ENCODE measurements around the gene TCF7L2.
"Not testable (repeated sequence)": the region's sequence is repeated elsewhere in the genome, so short reads cannot be mapped to it uniquely, and the experiment has no call there.

Gene TCF7L2

DNA sequence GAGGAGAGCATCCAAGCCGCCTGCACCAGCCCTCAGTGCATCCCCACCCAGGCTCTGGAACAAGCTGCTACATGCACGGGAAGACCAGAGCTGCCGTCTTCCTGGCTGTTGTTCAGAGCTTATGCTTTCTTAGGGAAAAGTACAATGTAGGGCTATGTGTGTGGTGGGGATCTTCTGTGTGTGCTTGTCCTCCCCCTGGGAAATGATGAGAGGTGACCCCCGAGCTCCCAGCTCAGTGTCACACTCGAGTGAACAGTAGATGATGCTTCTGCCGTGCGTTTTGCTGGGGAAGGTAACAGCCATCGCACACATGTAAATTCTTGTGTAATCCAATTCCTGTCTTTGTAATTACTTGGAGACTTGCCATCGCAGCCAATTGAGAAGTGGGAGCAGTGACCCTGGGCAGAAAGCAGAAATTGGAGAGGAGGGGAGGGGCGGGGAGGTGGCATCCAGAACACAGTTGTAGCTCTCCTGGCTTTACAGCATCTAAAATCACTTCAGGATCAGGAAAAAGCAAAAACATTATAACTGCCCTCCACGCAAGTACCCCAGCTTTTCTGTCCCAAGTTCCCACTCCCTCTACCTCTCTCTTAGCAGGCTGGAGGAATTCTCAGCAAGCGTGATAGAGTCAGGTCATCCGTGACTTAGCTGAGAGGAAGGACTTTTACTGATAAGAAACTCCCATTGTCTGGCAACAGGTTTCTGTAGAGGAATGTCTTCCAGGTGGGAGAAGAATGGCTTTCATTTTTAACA lies 149.6 kb downstream of the TCF7L2 start:
- DNase-seq, result no peak

DNA sequence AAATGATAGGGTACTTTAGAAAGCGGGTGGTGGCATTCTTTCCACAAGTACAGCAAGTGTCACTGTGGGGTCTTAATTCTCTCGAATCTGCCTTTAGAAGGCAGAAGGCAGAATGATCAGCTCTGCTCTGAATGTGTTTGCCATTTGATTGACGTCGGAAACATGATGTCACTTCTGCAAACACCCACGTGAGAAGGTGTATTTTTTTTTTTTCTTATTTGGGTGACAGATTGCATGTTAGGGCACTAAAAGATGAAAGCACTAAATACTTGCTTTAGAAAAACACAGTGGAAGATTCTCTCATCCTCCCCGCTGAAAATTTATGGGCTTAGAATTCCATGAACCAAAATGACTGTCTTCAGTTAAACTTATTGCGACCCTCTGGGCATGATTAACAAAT lies 150.2 kb downstream of the TCF7L2 start:
- DNase-seq, result no peak

DNA sequence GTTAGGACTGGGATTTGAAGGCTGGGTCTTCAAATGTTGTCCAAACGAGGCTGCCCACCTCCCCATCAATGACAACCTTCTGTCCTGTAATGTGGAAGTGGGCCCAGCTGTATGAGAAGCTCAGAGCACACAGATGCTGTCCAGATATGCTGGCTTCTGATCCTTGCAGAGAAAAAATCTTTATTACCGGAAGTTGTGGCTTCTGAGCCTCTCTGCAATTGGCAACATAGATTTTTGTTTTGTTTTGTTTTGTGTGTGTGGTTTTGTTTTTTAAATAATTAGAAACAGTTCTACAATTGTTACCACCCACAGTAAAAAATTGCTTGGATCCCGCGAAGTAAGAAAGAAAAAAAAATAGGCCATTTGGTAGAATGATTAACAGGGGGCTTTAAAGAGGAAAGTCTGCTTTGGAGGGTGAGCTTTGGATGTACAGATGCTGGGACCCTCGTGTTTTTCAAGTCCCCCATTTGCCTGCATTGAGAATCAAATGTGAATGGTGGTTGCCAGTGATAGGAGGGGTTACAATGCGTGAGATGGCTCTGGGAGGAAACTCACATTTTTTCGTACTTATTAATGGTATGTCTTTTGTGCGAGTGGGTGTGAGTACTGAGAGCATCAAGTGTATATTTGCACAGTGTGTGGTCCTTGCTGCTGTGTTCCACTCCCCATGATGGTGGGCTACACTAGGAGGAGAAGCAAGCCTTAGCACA lies 153.2 kb downstream of the TCF7L2 start:
- DNase-seq, result no peak

DNA sequence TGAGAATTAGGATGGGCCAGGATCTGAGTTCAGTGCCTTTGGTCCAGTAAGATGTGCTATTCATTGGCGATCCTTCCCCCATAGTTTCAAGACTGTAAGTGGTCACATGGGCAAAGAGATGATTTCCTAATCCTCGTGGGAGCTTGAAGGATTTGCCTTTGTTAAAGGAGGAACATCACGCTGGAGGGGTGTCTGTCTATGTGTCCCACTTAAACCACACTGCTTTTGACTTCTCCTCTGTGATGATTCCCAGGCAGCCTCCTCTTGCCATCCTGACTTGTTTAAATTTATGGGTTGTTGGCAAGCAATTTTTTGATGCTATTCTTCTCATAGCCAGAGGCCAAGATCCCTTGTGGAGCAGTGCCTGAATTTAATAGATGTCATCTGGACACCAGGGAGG lies 154.0 kb downstream of the TCF7L2 start:
- DNase-seq, result no peak

DNA sequence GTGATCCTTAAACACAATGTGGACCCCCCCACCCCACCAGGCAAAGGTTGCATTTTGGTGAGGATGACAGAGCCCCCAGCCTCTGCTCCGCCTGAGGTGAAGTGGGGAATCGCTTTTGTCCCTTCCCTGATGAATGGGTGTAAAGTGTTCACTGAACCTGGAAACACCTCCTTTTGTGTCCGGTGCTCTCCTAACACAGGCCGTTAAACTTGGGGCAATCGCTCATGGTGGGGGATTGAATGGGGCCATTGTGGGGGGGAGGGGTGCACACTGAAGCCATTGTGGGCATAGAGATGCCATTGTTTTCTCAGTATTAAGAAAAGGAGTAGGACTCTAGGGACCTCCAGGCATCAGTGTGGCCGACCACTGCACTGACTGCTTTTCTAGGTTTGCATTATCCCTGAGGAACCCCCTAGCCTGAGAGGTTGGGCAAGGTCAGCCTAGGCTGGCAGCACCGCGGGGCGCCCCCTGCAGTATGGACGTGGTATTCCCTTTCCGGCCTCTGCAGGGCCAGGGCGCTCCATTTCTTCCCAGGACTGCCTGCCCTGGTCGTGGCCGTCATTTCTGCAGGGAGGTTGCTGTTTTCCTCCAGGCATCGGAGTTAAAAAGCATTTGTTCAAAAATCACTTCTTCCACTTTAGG lies 158.3 kb downstream of the TCF7L2 start:
- DNase-seq, result no peak

DNA sequence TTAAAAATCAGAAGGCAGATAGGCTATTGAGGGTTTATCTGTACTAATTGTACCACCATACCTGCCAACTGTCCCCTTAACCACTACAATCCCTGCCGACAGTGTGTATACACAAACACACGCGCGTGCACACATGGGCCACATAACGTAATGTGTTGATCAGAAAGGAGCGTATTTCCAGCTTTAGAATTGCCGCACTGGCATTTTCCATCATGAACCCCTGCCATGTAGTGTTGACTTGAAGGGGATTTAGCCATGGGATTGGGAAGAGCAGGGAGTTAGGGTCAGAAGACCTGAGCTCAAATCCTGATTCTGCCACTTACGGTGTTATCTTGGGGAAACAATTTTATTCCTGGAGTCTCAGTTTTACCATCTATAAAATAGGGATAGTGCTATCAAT lies 158.9 kb downstream of the TCF7L2 start:
- DNase-seq, result no peak

DNA sequence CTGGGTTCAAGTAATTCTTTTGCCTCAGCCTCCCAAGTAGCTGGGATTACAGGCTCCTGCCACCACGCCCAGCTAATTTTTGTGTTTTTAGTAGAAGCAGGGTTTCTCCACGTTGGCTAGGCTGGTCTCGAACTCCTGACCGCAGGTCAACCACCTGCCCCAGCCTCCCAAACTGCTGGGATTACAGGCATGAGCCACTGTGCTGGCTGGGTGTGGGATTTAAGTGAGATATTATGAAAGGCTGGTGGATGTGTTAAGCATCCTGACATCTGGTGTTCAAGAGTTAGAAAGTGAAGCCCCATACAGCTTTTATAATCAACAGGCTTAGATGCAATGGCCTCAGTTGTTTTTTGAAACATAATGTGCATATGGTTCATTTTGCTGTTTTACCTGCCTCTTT lies 159.4 kb downstream of the TCF7L2 start:
- DNase-seq, result not testable (repeated sequence)

DNA sequence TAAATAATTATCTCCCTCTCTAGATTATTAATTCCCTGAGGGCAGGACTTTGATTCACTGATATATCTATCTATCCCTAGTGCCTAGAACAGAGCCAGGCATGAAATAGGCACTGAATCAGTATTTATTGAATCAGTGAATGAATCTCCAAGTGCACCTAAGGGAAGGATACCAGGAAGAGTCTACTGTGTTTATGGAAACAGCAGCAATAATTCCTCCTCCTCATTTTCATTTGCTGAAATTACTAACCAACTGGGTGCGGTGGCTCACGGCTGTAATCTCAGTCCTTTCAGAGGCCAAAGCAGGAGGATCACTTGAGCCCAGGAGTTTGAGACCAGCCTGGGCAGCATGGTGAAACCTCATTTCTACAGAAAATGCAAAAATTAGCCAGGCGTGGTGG lies 161.2 kb downstream of the TCF7L2 start:
- no peak for DNase-seq

DNA sequence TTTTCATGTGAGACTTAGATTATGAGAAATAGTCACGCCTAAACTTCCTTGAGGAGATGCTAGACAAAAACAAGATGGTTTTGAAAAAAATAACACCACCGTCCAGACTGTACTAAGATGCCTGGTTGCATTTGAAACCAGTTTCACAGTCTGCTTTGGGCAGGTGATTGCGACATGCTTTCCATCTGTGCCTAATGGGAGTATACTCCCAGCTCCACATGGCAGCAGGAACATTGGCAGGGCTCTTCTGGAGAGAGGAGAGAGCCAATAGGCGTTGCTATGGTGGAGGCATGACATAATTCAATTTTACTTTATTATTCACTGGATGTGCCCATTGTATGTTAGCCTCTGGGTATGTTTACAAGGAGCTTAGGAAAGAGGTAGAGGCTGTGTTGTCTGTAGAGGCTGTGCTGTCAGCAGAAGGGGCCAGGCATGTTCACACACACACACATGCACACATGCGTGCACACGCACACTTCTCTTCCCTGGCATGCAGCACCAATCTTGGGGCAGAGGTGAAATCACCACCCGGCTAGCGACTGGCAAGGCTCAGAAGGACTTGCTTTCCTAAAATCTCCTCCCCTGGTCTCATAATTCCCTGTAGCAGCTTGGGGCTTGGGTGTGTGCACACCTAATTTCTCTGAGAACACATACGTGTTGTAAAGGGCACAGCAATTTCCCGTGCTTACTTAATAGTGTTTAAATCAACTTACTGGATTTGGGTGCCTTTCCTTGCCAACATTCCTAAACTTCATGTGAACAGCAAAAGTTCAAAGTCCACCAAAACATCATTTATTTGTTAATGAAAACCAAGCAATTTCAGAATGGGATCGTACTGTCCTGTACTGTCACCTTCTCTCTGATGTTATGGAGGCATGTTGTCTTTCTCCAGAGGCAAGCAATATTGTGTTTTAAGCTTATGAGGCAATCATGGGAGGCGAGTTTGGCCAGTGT lies 162.1 kb downstream of the TCF7L2 start:
- no peak for DNase-seq

DNA sequence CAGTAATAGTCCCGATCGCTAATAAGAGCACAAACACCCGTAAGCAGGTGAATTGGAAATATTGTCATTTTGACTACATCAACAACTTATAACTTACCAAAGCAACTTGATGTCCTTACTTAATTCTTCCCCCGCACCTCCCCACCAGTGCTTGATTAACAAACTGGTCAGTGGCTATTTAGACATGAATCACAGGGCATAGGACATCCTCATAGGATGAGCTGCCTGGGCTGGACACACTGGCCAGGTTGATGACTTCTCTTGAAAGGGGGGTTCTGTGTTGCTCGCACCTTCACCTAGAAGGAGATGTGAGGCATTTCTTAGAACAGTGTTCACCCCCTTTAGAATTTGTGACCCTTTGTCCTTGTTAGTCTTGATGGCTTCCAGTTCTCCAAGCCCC lies 163.2 kb downstream of the TCF7L2 start:
- DNase-seq, result no peak

DNA sequence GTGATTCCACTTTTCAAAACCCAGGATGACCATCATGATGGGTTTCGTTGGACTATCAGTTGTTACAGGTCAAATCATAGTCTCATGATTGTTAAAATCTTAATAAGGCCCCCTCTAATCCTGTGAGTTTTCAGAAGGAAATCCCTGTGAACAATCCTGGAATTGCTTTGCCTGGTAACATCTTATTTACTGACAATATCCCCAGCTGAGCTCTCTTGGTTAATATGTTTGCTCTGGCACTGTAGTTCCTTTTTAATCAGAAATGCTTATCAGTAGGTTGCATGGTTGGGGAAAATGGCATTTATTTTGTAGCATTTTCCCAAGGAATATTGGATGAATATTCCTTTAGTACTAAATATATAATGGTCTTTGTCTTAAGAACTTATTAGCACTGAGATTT lies 163.9 kb downstream of the TCF7L2 start:
- no peak for DNase-seq

DNA sequence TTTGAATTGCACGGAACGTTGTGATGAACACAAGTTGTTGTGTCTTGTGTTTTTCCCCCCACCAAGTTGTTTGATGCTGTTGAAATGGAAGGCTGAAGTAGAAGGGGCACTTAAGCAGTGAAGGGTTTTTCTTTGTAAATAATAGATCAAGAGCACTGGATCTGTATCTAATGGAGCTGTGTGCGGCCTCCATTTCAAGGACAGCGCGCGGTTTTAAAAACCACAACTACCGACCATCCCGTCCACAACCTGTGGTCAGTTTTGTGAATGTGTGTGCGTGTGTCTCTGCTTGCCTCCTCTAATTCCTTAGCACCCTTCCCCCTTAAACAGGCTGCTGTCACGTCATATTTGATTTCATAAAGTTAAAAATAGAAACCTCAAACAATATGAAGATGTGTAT lies 165.5 kb downstream of the TCF7L2 start:
- DNase-seq, result no peak

DNA sequence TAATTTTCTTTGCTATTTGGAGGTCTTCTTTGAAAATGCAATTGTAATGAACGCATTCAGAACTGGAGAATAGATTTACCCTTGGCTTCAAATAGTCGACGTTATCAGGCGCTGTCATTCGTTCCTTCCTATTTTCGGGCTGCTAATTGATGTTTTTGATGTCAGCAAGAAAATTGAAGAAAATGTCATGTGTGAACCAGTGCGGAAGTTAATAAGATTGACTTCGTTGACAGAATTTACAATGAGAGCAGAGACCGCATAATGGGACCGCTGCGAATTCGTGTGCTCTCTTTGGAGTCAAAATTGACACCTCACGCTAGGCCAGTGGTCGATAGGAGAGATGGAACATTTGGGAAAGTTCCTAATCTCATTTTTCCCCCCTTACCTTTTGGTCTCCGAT lies 168.8 kb downstream of the TCF7L2 start:
- DNase-seq, result no peak

DNA sequence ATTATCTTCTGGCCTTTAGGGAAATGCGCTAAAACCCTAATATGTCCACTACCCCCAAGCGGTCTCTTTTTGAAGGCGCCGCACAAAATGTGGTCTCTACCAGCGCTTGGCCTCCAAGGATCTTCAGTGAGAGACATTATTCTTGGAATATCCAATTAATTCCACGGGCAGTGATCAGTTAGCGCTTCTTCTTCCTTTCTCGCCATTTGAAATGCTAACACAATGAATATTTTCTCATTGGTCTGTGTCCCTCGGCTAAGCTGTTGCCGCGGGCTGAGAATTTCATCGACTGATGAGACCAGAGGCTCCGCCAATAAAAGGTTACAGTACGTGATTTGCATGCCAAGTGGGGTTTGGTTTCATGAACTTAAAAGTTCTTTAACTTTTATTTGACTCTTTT lies 169.8 kb downstream of the TCF7L2 start:
- no peak for DNase-seq

DNA sequence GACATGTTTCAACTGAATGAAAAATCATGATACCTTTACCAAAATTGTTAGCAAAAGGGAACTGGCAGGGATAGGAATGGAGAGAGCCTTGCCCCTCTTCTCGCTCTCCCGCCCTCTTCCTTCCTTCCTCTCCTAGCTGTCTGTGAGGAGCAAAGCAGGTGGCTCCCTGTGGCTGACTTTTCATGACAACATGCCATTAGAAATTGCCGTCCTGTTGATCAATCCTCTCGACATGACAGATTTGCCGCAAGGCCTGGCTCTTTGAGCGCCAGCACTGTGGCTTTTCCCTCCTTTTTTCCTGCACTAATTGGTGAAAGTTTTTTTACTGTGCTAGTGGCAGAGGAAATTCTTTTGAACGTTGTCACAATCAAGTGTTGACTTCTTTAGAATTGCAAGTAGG lies 171.1 kb downstream of the TCF7L2 start:
- DNase-seq, result no peak

DNA sequence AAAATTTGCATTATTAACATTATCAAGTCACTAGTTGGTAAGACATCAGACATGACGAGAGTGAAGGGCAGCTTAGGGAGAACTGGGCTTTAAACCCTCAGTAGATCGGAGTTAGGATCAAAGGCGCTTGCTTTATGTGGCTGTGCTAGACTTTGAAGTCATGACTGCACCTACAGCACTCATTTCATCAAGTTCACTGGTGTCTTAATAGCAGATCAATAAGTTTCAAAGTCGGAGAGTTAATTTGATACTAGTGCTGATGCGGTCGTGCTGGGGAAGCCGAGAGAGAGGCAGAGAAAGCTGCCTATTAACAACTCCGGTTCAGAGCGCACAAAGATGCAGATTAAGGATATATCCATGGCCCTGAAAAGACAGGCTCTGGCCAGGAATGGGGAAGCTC lies 172.9 kb downstream of the TCF7L2 start:
- no peak for DNase-seq

DNA sequence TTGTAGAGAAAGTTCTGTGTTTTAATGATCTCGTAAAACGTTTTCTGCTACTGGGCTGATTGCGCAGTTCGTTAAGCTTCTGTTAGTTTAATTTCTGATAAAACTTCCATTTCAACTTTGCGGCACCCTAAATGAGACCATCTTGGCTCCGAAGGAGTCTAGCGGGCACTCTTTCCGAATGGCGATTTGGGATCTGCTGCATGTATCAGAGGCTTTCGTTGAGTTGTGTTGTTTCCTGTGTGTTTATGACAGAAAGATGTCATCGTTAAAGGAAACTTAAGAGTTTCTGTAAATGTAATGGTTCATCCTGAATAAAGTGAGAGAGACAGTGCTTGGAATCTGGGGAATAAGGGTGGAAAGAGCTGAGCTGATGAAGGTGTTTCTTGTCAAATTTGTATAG lies 174.7 kb downstream of the TCF7L2 start:
- DNase-seq, result no peak

DNA sequence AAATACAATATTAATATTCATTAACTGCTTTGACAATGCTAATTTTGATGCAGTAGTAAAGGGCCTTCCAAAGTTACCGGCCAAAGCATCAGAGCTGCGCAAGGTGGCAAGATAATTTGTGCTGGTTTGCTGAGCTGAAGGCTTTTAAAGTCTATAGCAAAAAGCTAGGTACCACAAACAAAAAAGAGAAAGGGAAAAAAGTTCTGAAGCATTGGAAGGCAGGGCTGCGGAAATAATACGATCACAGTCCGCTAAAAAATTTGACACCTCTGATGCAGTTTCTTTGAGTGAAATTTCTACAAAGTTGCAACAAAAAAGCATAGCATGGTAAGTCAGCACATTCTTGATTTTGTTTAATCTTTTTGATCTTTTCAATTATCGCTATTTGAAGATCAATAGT lies 175.6 kb downstream of the TCF7L2 start:
- DNase-seq, result no peak

DNA sequence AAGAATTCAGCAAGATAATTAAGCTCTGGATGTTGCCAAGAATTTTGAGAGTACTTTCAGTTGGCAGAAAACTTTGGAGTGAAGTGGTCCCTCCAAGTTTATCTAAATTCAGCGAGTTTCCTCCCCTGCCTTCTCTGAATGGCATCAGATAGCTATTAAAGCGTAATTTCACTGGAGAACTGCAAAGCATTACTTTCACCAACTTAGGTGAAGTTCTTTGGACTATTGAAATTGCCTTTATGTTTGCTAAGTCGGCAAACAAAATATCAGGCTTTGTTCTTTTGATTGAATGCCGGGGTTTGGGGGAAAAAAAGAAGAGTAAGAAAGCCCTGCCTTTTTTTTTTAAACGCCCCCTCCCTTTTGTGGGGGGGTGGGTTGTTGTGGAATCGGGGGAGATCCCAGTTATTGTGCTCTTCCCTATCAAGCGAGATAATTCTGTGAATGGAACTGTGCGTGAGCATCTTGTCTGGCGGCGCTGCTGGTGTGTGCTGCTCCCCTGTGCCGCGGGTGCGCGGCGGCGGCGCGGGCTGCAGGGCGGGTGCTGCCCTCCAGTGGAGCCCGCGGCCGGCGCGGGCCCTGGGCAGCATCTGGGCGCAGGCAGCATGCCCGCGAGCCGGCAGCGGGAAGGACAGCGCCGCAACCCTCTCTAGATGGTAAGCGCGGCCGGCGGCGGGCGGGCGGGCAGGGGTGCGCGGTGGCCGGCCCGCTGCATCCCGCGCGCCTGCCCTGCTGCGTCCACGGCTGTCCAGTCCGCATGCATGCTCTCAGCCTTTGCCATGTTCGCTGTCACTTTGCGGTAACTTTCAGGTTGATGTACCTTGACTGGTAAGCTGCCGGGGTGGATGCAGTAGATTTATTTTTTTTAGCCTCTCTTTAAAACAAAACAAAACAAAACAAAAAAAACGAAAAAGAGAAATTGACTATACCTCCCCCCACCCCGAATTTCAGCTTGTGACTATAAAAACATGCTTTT lies 176.5 kb downstream of the TCF7L2 start:
- no peak for DNase-seq

DNA sequence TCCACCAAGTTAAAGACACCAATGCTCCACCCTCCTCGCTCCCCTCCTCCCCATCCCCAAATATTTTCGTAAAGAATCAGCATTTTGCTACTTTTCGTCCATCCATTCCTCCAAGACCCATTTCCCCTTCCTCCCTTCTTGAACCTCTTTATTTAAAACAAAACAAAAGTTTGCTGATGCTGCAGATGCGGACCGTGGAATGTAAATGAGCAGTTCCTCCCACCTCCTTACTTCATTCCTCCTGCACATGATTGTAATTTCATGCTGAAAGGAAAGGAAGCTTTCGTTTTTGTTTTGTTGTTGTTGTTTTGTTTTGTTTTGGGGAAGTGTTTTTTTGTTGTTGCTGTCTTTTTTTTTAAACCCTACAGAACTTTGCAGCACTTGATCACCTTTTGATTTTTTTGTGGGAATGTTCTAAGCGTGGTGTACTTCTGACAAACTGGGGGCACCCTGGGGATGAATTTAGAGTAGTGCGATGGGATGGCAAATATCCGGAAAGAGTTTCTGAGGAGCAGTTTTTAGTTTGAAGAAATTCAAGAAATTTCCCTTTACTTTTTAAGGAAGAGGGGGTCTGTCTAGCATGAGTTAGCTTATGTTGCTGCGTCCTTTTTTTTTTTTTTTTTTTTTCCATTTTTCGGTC lies 177.3 kb downstream of the TCF7L2 start:
- DNase-seq, result no peak

DNA sequence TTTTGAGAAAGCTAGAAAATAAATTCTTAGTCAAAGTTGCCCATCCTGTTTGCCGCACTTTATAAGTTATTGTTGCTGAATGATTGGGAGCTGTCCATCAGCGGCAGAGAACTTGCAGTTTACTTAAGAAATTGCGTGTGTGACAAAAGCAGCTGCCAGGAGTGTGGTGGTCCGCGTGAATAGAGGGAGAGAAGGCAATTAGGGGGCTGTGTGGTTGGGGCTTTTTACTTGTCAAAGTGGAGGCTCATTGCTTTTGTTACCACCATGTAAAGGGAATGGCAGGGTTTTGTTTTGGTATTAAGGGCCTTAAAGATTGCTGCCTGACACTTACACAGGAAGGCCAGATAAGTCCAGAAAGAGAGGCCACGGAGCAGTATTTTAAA lies 177.8 kb downstream of the TCF7L2 start:
- no peak for DNase-seq
